CD4-positive, alpha-beta T cell treated with Interleukin-15 for 1 hour (primary cell): ENCODE measurements around the gene FIG4.
"Not testable (repeated sequence)": the region's sequence is repeated elsewhere in the genome, so short reads cannot be mapped to it uniquely, and the experiment has no call there.

Experiments
- DNase-seq: peaks from one replicate; pipeline ENCODE4 v3.0.0-alpha.2; 2020

Gene FIG4

DNA sequence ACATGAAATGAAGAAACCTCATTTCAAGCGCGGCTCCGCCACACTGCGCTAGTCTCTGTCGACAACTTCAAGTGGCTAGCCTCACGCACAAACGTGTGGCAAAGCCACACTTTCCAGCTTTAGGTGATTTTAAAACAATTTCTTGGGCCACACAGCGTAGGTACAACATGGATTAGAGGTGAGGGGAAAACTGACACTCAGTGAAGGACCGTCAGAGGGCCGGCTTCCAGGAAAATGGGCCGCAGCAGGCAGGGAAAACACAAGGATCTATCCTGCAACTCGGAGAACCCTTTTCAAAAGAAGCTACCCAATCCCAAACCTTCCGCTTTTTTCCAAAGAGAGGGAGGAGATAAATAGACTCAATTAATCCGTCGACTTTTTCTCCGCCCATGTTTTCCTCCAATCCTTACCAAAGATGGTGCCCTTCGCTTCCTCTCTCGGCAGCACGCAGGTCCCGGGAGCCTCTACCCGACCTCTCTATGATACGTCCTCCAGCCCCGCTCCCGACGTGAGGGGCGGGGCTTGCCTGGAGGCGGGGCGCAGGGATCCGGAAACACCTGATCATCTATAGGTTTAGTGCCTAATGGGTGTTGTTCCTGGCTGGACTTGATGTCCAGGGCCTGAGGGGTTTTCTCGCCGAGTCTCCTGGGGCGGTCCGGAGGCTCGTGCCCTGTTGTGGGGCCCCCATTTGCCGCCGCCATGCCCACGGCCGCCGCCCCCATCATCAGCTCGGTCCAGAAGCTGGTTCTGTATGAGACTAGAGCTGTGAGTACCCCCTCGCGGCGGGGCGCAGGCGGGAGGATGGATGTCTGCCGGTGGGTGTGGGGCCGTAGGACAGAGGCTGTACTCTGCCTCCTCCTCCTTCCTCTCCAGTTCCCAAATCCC, at the start of gene FIG4, which contains the start of gene AK9:
FIG4 (plus strand) TSS at position 560 of the 885 bp plus-strand sequence; CDS start at position 700, 140 bp downstream.
AK9 (minus strand) TSS at position 466 of the 885 bp plus-strand sequence. CDS start 15,457 bp downstream, outside the sequence.
- DNase-seq: peak; percentile 88

DNA sequence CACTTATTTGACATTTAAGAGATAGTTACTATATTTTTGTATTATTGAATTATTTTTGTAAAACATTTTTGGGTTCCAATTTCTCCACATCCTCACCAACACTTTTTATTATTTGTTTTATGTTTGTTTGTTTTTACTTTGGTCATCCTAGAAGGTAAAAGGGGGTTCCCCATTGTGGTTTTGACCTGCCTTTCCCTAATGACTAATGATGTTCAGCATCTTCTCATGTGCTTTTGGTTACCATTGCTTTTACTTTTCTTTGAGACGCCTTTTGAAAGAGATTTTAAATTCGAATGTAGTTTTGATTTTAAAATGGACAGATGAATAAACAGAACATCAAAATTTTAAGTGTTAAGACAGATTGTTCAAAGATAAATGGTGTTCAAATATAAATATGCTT, 47.0 kb upstream of the FIG4 start:
- no peak for DNase-seq

DNA sequence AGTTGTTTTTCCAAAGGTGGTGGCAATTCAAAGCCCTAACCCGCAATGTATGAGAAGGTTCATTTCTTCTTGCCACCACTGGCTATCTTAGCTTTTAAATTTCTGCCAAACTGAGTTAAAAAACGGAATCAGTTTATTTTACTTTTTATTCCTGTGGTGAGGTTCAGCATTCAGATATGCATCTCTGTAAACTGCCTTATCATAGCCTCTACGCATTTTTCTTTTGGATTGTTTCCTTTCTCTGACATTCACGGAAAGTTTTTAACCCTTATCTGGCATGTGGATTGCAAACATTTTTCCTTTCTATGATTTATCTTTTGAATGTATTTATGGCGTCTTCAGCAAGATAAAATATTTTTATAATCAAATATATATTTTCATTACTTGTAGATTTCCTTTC, 37.8 kb upstream of the FIG4 start:
- no peak for DNase-seq

DNA sequence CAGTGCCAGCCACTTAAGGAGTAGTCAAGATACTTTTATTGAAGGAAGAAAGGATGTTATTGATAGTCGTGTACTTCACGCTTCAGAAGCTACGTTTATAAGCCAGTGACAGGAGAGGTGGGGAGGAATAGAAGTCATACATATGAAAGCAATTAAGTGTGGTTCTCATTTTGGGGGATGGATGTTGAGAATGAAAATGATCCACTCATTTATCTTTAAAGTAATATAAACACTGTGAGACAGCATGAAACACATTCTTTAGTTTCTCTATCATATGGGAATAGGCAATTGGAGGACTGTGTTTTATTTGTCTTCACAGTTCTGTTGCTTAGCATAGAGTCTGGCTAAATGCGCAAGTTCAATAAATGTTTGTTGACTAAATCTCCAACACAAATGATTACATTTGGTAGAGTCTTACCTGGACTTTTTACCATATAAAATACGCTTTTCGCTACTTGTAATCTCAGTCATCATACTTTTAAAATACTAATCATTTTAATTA, 35.3 kb upstream of the FIG4 start:
- DNase-seq: no peak

DNA sequence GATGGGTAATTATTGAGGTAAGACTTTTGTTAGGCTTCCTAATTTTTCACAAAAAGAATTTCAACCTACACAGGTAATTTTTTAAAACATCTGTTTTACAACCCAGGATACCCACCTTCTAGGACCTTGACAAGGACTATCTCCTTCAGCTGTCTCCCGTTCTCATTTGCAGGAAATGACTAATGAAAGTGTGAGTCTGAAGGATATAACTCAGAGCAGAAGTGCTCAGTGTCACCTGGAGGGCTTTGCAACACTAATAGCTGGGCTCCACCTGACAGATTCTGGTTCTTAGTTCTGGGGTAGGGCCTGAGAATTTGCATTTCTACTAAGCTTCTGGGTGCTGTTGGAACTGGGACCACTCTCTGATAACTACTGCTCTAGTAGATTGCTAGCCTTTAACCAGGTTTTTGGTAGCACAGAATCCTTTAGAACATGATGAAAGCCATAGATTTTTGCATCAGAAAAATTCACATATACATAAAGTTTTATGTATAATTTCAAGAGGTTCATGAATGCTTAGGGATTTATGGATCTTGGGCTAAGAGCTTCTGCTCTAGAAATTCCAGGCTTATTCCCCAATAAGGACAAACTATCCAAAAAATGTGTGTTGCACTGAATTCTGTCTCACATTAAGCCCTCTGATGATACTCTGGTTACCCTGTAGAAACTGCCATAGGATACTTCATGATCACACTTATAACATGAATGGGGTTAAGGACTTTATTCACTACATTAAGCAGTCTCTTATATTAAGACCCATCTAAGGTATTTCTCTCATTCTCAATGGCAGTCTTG, 30.4 kb upstream of the FIG4 start:
- no peak for DNase-seq

DNA sequence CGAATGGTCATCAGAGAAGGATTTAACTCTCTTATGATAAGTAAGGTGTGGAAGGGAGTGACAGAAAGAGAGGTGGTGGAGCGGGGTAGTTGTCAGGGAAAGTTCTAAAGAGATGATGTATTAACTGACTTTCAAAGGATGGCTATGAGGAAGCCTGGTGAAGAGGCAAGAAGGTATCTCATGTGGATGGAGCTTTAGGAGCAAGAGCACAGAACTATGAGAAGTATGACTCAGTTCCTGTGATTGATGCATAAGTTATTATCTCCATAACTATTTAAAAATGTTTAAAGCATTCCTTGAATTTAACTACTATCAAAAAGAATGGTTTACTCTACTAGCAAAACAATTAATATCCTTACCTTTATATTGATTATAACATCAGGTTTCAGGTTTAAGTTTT, 28.9 kb upstream of the FIG4 start:
- no peak for DNase-seq

DNA sequence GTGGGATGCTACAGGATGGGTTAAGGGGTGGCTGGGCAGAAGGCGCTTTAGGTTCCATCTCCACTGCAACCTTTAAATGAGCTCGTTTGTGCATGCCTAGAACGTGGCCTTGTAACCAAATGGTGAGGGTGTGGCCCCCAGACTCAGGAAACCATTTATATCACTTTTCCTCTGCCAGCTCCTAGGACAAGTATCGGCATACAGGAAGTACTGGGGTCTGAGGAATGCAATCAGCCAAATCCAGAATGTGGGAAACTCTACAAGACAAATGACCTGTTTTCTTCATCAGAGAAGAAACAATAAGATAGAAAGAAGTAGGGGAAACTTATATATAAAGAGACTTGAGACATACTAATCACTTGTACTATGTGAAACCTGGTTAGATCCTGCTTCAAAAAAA, 21.3 kb upstream of the FIG4 start:
- DNase-seq: no peak

DNA sequence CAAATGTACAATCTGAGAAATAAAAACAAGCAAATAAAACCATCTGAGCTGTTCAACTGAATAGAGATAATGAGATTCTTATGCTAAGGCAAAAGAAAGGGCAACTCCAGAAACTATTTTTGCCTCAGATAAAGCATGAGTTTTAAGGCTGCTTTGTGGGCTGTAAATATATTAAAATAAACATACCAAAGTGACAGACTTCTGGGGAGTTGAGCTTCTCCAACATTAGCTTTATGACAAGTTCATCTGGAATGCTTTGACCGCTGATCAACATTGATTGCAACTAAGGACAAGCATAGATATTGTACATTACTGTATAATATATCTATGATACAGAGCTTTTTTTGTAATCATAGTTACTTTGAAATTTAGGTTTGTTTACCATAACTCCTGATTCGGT, 19.4 kb upstream of the FIG4 start:
- no peak for DNase-seq

DNA sequence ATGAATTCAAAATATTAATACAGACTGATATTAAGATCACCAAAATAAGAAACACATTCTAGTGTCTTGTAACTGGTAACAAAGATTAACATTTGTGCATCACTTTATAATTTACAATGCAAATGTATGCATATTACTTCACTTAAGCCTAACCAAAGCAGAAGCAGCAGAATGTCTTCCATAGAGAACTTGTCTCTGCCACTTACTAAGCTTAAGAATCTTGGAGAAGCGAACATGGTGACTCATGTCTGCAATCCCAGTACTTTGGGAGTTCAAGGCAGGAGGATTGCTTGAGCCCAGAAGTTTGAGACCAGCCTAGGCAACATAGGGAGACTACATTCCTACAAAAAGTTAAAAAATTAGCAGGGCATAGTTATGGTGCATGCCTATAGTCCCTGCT, 18.9 kb upstream of the FIG4 start:
- DNase-seq: no peak

DNA sequence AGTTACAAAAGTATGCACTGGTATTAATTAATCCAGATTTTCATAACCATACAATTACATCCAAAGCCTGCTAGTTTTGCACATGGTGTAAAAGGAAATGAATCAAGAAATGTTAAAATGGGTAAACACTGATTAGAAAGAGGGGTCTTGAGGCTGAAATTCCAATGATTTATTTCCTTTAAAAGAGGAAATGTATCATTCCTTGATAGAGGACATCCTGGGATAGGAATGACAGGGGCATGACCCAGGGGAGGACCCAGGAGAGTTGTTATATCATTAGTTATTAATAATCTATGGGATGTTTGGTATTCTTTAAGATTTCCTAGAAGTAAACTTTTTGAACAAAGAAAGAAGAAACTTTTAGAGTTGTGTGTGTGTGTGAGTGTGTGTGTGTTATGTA, 18.3 kb upstream of the FIG4 start:
- no peak for DNase-seq

DNA sequence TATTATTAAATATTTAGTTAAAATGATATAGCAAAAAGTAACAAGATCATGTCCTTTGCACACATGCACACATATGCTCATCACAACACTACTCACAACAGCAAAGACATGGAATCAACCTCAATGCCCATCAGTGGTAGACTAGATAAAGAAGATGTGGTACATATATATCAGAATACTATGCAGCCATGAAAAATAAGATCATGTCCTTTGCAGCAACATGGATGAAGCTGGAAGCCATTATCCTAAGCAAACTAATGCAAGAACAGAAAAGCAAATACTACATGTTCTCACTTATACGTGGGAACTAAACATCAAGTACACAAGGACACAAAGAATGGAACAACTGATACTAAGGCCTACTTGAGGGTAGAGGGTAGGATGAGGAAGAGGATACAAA, 14.4 kb upstream of the FIG4 start:
- no peak for DNase-seq

DNA sequence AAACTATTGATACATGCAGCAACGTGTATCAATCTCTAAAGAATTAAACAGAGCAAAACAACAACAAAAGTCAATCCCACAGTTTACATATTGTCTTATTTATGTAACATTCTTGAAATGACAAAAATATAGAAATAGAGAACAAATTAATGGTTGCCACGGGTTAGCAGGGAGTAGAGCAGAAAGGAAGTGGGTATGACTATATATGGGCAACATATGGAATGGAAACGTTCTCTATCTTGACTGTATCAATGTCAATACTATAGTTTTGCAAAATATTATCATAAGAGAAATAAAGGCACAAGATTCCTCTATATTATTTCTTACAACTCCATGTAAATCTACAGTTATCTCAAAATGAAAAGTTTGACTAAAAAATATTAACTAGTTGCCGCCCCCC, 12.9 kb upstream of the FIG4 start:
- DNase-seq: no peak

DNA sequence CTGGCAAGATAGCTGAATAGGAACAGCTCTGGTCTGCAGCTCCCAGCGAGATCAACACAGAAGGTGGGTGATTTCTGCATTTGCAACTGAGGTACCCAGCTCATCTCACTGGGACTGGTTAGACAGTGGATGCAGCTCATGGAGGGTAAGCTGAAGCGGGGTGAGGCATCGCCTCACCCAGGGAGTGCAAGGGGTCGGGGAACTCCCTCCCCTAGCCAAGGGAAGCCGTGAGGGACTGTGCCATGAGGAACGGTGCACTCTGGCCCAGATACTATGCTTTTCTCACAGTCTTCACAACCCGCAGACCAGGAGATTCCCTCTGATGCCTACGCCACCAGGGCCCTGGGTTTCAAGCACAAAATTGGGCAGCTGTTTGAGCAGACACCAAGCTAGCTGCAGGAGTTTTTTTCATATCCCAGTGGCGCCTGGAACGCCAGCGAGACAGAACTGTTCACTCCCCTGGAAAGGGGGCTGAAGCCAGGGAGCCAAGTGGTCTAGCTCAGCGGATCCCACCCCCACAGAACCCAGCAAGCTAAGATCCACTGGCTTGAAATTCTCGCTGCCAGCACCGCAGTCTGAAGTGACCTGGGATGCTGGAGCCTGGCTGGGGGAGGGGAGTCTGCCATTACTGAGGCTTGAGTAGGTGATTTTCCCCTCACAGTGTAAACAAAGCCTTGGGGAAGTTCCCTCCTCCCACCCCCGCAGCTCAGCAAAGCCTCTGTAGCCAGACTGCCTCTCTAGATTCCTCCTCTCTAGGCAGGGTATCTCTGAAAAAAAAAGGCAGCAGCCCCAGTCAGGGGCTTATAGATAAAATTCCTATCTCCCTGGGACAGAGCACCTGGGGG, 12.2 kb upstream of the FIG4 start:
- DNase-seq: not testable (repeated sequence)

DNA sequence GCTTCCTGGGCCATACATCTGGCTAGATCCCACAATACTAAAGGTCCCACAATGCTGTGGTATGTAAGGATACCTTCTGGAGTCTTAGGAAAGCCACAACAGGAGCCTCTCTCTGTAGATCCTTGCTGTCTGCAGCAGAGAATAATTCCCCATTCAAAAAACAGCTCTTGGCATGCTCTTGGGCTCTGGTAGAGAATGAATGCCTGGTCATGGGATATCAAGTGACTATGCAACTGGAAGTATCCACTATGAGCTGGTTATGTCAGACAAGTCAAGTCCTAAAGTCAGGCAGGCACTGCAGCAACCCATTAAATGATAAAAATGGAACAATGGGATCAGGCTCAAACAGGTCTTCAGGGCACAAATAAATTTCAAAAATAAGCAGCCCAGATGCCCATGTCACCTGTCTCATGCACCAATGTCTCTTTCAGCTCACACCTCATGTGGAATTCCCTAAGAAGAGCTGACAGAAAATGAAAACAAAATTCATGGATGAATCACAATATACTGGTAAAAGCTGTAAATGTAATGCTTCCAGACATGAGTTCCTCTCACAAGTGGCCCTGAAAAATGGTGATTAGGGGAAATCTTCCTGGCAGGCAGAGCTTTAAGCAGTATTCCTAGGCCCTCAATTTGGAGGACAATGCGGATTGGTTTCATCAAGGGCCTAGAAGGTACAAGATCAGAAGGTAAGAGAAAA, 4.4 kb upstream of the FIG4 start:
- no peak for DNase-seq

DNA sequence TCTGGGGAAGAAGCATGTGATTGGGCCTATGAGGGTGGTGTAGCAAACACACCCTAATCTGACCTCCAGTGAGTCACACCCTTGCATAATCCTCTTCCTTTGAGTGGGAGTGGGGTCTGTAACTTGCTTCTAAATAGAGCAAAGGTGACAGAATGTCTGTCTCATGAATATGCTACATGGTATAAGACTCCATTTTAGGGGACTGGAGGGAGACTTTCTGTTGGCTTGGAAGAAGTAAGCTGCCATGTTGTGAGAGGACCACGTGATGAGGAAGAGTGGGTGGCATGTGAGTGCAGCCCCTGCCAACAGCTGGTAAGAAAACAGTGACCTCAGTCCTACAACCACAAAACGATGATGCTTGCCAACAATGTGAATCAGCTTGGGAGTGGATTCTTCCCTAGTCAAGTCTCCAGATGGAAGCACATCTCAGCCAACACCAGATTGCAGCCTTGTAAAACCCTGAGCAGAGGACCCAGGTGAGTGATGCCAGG, 3.8 kb upstream of the FIG4 start:
- no peak for DNase-seq

DNA sequence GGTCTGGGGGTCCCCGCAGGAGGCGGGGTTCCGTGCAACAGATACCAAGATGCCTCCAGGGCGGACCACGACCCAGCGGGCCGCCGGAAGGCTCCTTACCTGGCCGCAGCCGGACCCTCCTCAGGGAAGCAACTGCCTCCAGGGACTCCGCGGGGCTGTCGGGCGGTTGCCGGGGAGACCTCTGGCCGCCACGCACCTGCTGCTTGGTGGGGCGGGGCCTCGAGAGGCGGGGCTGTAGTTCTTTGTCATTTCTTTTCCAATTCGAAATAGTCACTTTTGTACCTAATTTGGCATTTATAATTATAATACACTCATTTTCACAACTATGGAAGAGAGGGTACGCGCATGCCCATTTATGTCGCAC, 741 bp upstream of the FIG4 start:
- DNase-seq: peak; percentile 62

DNA sequence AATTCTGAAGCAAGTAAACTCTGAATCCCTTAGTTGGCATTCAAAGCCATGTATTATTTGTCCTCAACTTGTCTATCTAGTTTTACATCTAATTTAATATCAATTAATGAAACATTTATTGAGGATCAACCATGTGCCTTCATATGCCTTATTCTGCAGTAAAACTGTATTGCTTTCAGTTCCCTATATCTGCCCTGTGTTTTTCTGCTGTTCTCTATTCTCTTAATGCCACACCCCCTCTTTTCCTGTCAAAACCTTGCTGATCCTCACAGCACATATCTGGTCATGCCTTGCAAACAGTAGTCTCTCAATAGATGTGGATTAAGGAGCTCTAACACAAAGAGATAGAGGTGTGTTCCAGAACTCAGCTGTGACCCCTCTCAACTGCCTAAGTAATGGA, 2.0 kb downstream of the FIG4 start:
- DNase-seq: no peak

DNA sequence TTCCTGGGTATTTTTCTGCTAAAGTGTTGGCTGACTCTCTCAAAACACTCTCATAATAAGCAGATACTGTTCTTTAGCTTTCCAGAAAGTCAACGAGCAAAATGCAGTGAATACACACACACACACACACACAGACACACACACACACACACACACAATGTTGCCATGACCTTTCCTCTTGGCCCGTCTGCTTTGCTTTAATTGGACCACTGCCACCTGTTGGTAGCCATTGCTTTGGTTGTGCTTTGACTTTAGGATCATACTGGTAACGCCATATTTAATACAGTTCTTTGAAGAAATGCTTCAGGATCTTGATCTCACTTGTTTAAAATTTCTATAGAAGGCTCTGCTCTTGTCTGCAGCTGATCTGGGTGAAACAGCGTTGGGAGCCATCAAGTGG, 4.4 kb downstream of the FIG4 start:
- DNase-seq: no peak

DNA sequence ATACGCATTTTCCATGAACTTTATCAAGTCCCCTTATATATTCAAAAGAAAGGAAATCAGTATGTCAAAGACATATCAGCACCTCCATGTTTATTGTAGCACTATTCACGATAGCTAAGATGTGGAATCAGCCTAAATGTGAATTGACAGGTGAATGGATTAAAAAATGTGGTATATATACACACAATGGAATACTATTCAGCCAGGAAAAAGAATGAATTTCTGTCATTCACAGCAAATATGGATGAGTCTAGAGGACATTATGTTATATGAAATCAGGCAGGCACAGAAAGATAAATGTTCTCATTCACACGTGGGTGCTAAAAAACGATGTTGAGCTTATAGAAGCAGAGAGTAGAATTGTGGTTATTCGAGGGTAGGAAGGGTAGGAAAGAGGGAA, 5.3 kb downstream of the FIG4 start:
- DNase-seq: no peak

DNA sequence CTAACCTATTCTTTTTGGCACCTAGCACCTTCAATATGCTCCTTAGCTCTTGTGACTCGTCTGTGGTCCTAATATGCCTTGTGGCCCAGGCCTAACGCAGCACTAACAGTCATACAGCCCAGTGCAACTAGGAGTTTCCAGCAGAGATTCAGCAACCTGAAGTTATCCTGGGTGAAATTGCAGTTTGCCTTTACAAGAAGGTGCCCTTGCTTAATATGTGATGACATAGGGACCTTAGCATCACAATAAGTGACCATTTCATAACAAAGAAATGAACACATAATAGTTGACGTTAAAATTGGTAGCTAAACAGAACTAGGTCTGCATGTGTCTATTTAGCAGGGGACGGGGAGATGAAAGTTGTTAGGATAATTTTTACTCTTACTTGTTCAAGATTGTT, 10.1 kb downstream of the FIG4 start:
- DNase-seq: no peak

DNA sequence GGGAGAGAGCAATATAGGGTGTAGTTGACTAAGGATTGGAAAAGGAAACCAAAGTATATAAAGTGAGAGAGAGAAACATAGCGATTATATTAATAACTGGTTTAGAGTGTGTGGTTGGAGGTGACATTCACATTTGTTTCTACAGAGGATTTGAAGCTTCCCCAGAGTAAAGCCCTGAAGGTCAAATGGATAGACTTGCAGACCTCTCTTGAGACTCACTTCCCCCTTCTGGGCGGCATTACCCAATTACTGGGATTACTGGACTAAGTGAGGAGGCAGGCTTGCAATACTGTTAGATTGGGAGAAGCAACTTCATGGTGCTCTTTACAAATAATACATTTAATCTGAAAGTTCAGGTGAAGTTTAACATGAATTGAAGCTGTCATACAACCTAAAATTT, 10.7 kb downstream of the FIG4 start:
- no peak for DNase-seq

DNA sequence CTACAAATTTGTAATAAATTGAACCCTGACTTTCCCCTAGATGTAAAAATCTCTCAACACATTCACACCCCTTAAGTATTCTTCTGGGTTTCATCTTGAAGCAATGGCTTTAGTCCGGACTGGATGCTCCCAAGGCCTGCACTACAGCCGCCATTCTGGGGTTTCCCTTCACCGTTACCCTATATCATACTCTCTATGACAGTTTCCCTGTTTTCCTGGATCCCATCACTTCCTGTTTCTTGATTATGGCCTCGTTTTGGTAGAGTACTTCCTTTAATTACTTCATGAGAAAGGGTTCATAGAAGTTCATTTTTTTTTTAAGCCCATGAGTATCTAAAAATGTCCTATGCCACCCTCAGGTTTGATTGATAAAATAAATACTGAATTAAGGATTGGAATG, 11.7 kb downstream of the FIG4 start:
- no peak for DNase-seq
